ENCODE results near the gene CAPG.
"Not testable (repeated sequence)": the region's sequence is repeated elsewhere in the genome, so short reads cannot be mapped to it uniquely, and the experiment has no call there.

The CAPG gene

GRCh38 chr2:85418132-85419008 is 8.2 kb upstream of the CAPG start, which contains the start of gene SH2D6:
SH2D6 (plus strand) TSS chr2:85418714; CDS start chr2:85429466, 10,752 bp downstream.
- peak within 1 kb of the TSS; percentile 91 for H3K9ac ChIP-seq (ENCODE audit: low read depth, low read length)
- H3K27me3 ChIP-seq (ENCODE audit: control insufficient read depth, insufficient read depth, low read length), result no peaks in the 10 kb centered on the region
- peak within 1 kb of the TSS; percentile 85 for H3K27ac ChIP-seq (ENCODE audit: low read depth, low read length)
- no peaks in the 10 kb centered on the region for H3K9me3 ChIP-seq (ENCODE audit: control insufficient read depth, insufficient read depth, low read length)
- H3K36me3 ChIP-seq (ENCODE audit: control insufficient read depth, insufficient read depth, low read length), result no peaks in the 10 kb centered on the region
- H3K4me1 ChIP-seq (ENCODE audit: control insufficient read depth, insufficient read depth, low read length), result peaks cover 23% of the 10 kb centered on the region
- H3K4me3 ChIP-seq (ENCODE audit: low read depth, low read length), result peak within 1 kb of the TSS; percentile 96

GRCh38 chr2:85415980-85416650 is 5.9 kb upstream of the CAPG start:
- Histone ChIP-seq H3K4me1 (ENCODE audit: control insufficient read depth, insufficient read depth, low read length) (peaks cover 23% of the 10 kb centered on the region), H3K9me3 (ENCODE audit: control insufficient read depth, insufficient read depth, low read length) (no peaks in the 10 kb centered on the region), H3K27ac (ENCODE audit: low read depth, low read length) (no peak overlapping the region), H3K27me3 (ENCODE audit: control insufficient read depth, insufficient read depth, low read length) (no peaks in the 10 kb centered on the region), H3K4me3 (ENCODE audit: low read depth, low read length) (no peak overlapping the region), H3K9ac (ENCODE audit: low read depth, low read length) (no peak overlapping the region), H3K36me3 (ENCODE audit: control insufficient read depth, insufficient read depth, low read length) (no peaks in the 10 kb centered on the region)

GRCh38 chr2:85414761-85415553 is 4.8 kb upstream of the CAPG start:
- H3K27ac ChIP-seq (ENCODE audit: low read depth, low read length), result no peak overlapping the region
- no peak overlapping the region for H3K4me3 ChIP-seq (ENCODE audit: low read depth, low read length)
- H3K27me3 ChIP-seq (ENCODE audit: control insufficient read depth, insufficient read depth, low read length), result no peaks in the 10 kb centered on the region
- no peaks in the 10 kb centered on the region for H3K9me3 ChIP-seq (ENCODE audit: control insufficient read depth, insufficient read depth, low read length)
- H3K4me1 ChIP-seq (ENCODE audit: control insufficient read depth, insufficient read depth, low read length), result peaks cover 26% of the 10 kb centered on the region
- no peak overlapping the region for H3K9ac ChIP-seq (ENCODE audit: low read depth, low read length)
- no peaks in the 10 kb centered on the region for H3K36me3 ChIP-seq (ENCODE audit: control insufficient read depth, insufficient read depth, low read length)

GRCh38 chr2:85414421-85414759 is 4.2 kb upstream of the CAPG start:
- peaks cover 28% of the 10 kb centered on the region for H3K4me1 ChIP-seq (ENCODE audit: control insufficient read depth, insufficient read depth, low read length)
- H3K9ac ChIP-seq (ENCODE audit: low read depth, low read length); H3K27ac ChIP-seq (ENCODE audit: low read depth, low read length): not testable (repeated sequence)

GRCh38 chr2:85413592-85414420 is 3.6 kb upstream of the CAPG start:
- H3K9me3 ChIP-seq (ENCODE audit: control insufficient read depth, insufficient read depth, low read length), result no peaks in the 10 kb centered on the region
- H3K4me1 ChIP-seq (ENCODE audit: control insufficient read depth, insufficient read depth, low read length), result peaks cover 28% of the 10 kb centered on the region
- peak overlapping the region; percentile 57 for H3K9ac ChIP-seq (ENCODE audit: low read depth, low read length)
- no peaks in the 10 kb centered on the region for H3K27me3 ChIP-seq (ENCODE audit: control insufficient read depth, insufficient read depth, low read length)
- peak overlapping the region; percentile 71 for H3K4me3 ChIP-seq (ENCODE audit: low read depth, low read length)
- H3K27ac ChIP-seq (ENCODE audit: low read depth, low read length), result peak overlapping the region; percentile 47
- H3K36me3 ChIP-seq (ENCODE audit: control insufficient read depth, insufficient read depth, low read length), result no peaks in the 10 kb centered on the region

More at GRCh38 chr2:85414421-85414759, 4.2 kb upstream of the CAPG start:
- not testable (repeated sequence) for H3K27me3 ChIP-seq (ENCODE audit: control insufficient read depth, insufficient read depth, low read length); H3K9me3 ChIP-seq (ENCODE audit: control insufficient read depth, insufficient read depth, low read length); H3K36me3 ChIP-seq (ENCODE audit: control insufficient read depth, insufficient read depth, low read length)
- H3K4me3 ChIP-seq (ENCODE audit: low read depth, low read length), result peak overlapping the region; percentile 71

GRCh38 chr2:85411405-85411748 is 1.2 kb upstream of the CAPG start:
- no peaks in the 10 kb centered on the region for H3K27me3 ChIP-seq (ENCODE audit: control insufficient read depth, insufficient read depth, low read length)
- no peak overlapping the region for H3K4me3 ChIP-seq (ENCODE audit: low read depth, low read length)
- no peaks in the 10 kb centered on the region for H3K36me3 ChIP-seq (ENCODE audit: control insufficient read depth, insufficient read depth, low read length)
- H3K27ac ChIP-seq (ENCODE audit: low read depth, low read length), result no peak overlapping the region
- no peaks in the 10 kb centered on the region for H3K9me3 ChIP-seq (ENCODE audit: control insufficient read depth, insufficient read depth, low read length)
- H3K9ac ChIP-seq (ENCODE audit: low read depth, low read length), result no peak overlapping the region
- H3K4me1 ChIP-seq (ENCODE audit: control insufficient read depth, insufficient read depth, low read length), result peaks cover 31% of the 10 kb centered on the region

- Histone ChIP-seq H3K4me3 (ENCODE audit: low read depth, low read length) (no peak overlapping the region), H3K36me3 (ENCODE audit: control insufficient read depth, insufficient read depth, low read length) (no peaks in the 10 kb centered on the region), H3K27ac (ENCODE audit: low read depth, low read length) (no peak overlapping the region), H3K27me3 (ENCODE audit: control insufficient read depth, insufficient read depth, low read length) (no peaks in the 10 kb centered on the region), H3K4me1 (ENCODE audit: control insufficient read depth, insufficient read depth, low read length) (peaks cover 31% of the 10 kb centered on the region), H3K9me3 (ENCODE audit: control insufficient read depth, insufficient read depth, low read length) (no peaks in the 10 kb centered on the region), H3K9ac (ENCODE audit: low read depth, low read length) (no peak overlapping the region)
These were observed 628 bp upstream of the CAPG start for GRCh38 chr2:85410584-85411404.

- Histone ChIP-seq H3K9ac (ENCODE audit: low read depth, low read length) (no peak overlapping the region), H3K27me3 (ENCODE audit: control insufficient read depth, insufficient read depth, low read length) (no peaks in the 10 kb centered on the region), H3K9me3 (ENCODE audit: control insufficient read depth, insufficient read depth, low read length) (peaks cover 3% of the 10 kb centered on the region; the same call in 1 of the 2 replicates), H3K27ac (ENCODE audit: low read depth, low read length) (no peak overlapping the region), H3K4me1 (ENCODE audit: control insufficient read depth, insufficient read depth, low read length) (peaks cover 28% of the 10 kb centered on the region), H3K36me3 (ENCODE audit: control insufficient read depth, insufficient read depth, low read length) (peaks cover 6% of the 10 kb centered on the region), H3K4me3 (ENCODE audit: low read depth, low read length) (no peak overlapping the region)
These were observed 4.7 kb downstream of the CAPG start for GRCh38 chr2:85405201-85406059.

- Histone ChIP-seq H3K27me3 (ENCODE audit: control insufficient read depth, insufficient read depth, low read length) (no peaks in the 10 kb centered on the region), H3K27ac (ENCODE audit: low read depth, low read length) (no peak overlapping the region), H3K9me3 (ENCODE audit: control insufficient read depth, insufficient read depth, low read length) (peaks cover 3% of the 10 kb centered on the region; the same call in 1 of the 2 replicates), H3K36me3 (ENCODE audit: control insufficient read depth, insufficient read depth, low read length) (peaks cover 24% of the 10 kb centered on the region), H3K4me3 (ENCODE audit: low read depth, low read length) (no peak overlapping the region), H3K4me1 (ENCODE audit: control insufficient read depth, insufficient read depth, low read length) (peaks cover 6% of the 10 kb centered on the region; the same call in 1 of the 2 replicates), H3K9ac (ENCODE audit: low read depth, low read length) (no peak overlapping the region)
These were observed 8.3 kb downstream of the CAPG start for GRCh38 chr2:85401844-85402243.
